GM04503 (cell line): ENCODE results near the gene BANP.
"Not testable (repeated sequence)": the region's sequence is repeated elsewhere in the genome, so short reads cannot be mapped to it uniquely, and the experiment has no call there.

ENCODE experiments used
- DNase-seq: peaks from one replicate; pipeline ENCODE4 v3.0.0-alpha.2; 2012; ENCODE audit warnings: low read depth

BANP gene

GRCh38 chr16:88067530-88068411, 116.5 kb downstream of the BANP start:
- no peak for DNase-seq

GRCh38 chr16:88068476-88069396, 117.5 kb downstream of the BANP start:
- no peak for DNase-seq

- DNase-seq = no peak
These were observed 118.3 kb downstream of the BANP start for GRCh38 chr16:88069397-88070168.

DNA sequence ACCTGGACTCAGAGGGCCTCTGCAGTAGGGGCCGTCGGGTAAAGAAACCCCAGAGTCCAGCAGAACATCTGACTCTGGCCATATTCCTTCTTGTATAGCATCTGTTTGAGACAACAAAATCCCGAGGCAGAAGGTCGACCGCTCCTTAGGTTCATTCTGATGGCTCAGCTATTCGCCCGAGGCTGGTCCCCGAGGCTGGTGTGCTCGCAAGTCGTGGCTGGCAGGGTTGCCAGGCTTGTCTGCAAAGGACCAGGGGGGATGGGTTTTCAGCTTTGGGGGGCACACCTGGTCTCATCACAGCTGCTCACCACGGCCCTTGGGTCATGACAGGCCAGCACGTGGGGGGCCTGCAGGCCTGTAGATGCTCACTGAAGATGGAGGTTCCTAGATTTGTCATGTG, 119.1 kb downstream of the BANP start:
- DNase-seq = no peak

DNA sequence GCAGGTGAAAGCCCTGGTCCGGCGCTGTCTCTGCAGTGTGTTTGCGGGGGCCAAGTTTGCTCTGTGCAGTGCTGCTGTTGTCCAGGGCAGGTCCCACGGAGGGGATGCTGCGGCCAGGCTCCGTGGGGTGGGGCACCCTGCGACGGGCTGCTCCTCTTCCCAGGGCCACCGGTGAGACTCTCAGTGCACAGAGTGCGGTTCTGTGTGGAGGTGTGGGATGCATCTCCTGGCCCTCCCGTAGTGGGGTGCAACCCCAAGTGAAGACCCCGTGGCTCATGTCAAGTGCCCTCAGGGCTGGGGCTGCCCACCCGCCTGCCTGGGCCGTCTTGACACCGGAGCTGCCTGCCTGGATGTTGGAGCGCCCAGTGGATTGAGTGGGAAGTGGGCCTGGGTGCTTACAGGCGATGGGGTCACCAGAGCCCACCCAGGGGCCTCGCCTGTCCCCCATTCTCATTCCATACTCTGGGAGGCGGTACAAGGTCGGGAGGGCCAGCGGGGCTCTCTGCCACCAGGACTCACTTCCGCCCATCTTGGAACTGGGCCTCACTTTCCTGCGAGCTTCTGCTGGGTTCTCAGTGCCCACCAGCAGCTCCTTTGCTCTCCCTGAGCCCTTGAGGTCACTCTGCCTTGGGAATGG, 119.9 kb downstream of the BANP start:
- DNase-seq = no peak

DNA sequence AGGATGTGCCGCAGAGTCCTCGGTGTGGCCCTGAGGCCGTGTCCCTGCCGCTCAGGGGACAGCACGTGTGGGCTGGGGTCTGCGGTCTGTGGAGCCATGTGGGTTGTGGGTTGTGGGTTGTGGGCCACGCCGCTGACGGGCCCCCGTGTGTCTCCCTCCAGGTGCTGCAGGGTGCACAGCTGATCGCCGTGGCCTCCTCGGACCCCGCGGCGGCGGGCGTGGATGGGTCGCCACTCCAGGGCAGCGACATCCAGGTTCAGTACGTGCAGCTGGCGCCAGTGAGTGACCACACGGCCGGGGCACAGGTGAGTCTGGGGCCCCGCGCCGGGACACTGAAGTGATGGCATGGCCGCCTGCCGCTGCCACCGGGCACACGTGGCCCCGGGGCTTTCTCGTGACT, 120.7 kb downstream of the BANP start:
- no peak for DNase-seq

- DNase-seq = no peak
These were observed 121.4 kb downstream of the BANP start for GRCh38 chr16:88072571-88073001.

DNA sequence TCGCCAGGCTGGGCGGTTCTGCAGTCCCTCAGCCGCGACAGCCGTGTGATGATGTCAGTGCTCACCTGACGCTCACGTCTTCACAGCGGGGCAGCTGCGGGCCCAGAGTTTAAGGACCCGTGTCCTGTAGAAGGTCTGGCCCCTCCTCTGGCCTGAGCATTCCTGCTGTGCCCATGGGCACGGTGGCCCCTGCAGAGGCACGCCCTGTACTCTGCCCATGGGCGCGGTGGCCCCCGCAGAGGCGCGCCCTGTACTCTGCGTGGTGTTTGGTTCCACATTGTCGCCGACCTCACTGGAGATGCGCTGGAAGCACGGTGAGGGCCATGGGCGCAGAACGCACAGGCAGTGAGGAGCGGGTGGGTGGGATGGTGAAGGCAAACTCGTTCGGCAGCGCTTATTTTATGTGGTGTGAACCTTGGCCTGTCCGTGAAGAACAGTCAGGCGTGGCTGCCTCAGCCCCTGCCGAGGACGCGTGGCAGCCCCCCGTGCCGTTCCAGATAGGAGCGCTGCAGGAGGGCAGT, 122.0 kb downstream of the BANP start:
- DNase-seq = no peak

DNA sequence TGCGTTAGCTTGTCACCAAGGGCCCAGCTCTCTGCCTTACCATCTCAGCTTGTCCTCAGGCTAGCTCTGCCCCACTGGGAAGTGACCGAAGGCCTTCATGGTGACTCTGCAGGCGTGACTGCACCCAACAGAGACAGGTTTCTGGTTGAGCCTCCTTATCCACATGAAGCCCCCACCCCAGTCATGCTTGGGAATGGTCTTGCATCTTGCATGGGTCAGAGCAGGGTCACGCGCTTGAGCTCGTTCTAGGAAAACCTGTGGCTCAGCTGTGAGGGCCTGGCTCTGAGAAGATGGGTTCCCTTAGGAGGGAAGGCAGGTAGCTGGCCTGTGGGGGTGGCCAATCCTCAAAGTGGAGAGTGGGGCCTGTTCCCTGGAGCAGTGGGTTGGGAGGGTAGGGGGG, 122.8 kb downstream of the BANP start:
- DNase-seq = no peak

DNA sequence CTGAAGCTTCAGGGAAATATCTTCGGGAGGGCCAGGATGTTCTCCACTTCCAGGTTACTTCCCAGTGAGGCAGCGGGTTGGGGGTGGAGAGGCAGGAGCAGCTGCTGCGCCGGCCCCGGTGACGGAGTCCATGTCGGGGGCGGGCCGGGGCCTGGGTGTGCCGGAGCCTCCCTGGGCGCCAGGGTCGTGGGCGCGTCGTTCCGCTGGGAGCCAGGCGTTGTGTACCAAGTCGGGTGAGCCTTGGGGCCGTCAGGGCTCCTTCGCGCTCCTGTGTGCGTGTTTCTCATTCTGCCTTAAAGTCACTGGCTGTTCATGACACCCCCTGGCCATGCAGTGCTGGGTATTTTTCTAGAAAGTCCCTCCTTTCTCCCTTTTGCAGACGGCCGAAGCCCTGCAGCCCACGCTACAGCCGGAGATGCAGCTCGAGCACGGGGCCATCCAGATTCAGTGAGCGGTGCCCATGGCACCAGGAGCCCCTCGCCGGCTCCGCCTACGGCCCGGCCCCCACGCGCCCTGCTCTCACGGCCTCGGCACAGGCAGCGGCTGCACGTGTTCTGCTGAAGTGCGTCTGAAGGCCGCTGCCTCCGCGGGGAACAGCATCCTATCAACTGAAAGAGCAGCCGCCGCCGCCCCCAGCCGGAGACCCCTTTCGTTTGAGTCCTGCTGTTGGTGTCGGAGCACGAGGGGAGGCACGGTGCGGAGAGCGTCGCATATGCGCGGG, 125.1 kb downstream of the BANP start:
- DNase-seq = no peak

GRCh38 chr16:88076932-88077320, 125.7 kb downstream of the BANP start:
- DNase-seq = not testable (repeated sequence)

DNA sequence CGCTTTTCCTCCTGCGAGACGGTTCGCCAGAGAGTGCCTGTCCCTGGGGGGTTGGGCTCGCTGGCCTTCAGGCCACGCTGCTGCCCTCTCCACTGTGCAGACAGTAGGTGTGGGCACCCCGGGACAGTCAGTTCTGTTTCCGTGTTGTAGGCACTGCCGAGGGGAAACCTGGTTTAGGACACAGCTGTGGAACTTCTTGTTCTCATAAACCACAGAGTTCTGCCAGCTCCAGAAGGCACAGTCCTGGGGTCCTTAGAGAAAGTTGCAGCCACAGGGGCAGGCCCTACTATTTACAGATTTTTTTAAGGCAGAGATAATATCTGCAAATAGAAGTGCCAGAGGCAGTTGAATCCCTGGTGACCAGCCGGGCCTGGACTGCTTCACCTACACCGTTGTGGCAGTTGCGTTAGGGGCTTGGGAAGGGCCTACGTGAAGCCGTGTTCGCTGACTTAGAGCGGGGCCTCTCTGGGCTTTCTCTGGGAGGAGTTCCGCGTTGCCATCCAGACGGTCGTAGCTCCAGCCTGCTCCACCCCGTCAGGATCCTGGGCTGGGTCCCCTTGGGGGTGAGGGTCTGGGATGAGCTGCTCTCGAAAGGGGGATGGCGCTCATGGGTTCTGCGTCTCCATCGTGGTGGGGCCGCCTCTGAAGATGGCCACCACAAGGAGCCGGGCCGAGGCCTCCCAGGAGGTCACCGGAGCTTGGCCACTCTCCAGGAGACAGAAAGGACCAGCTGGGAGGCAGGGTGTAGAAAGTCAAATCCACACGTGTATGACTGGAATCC, 126.3 kb downstream of the BANP start:
- DNase-seq = no peak

DNA sequence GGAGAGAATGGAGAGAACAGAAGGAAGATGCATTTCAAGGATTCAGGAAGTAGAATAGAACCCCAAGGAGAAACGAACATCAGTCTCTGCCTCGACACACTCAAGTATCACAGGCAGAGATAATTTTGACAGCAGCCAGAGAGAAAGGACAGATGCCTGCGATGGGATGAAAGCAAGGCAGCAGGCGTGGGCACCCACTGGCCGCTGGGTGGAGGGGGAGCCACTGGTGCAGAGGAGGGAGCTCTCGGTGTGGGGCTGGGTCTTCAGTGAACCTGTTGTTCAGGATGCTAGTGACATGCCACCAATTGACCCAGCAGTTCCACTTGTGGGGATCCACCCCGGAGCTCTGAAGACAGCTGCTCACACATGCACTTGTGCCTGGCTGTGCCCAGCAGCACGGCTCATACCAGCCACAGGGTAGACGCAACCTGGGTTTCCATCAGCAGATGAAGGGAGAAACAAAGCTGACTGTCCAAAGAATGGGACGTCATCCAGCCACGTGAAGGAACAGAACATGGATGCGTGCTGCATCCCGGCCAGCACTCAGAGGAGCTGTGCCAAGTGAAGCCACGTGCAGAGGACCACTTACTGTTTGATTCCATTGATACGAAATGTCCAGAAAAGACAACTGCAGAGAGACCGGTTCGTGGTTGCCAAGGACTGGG, 127.0 kb downstream of the BANP start:
- DNase-seq = no peak

DNA sequence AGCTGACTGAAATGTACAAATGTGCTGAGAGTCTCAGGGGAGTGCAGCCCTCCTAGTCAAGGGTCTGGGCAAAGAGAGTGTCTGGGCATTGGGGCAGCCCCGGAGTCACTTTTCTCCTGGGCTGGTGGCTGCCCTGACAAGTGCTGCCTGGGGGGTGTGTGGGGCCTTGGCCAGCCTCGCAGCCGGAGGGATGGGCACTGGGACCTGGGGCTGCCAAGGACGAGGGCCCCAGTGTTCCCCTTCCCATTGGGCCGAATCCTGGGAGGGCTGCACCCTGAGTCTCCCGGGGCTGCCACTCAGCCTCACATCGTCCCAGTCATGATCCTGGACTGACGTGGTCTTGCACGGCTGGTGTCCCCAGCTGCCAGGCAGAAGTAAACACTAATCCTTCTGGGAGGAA, 132.3 kb downstream of the BANP start:
- no peak for DNase-seq

DNA sequence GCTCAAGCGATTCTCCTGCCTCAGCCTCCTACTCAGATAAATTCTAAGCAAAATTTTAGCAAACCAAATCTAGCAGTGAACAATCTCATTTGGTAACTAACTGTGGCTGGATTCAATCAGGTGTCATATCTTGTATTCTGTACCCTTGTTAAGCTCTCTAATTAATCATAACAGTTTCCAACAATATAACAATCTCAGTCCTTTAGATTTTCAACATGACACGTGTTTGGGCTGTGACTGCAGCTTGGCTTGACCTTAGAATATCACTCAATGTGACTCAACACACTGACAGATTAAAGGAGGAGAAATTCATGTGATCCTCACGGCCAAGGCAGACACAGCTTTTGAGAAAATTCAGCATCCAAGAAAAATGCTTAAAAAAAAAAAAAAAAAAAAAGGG, 133.6 kb downstream of the BANP start:
- peak; percentile 44 for DNase-seq

DNA sequence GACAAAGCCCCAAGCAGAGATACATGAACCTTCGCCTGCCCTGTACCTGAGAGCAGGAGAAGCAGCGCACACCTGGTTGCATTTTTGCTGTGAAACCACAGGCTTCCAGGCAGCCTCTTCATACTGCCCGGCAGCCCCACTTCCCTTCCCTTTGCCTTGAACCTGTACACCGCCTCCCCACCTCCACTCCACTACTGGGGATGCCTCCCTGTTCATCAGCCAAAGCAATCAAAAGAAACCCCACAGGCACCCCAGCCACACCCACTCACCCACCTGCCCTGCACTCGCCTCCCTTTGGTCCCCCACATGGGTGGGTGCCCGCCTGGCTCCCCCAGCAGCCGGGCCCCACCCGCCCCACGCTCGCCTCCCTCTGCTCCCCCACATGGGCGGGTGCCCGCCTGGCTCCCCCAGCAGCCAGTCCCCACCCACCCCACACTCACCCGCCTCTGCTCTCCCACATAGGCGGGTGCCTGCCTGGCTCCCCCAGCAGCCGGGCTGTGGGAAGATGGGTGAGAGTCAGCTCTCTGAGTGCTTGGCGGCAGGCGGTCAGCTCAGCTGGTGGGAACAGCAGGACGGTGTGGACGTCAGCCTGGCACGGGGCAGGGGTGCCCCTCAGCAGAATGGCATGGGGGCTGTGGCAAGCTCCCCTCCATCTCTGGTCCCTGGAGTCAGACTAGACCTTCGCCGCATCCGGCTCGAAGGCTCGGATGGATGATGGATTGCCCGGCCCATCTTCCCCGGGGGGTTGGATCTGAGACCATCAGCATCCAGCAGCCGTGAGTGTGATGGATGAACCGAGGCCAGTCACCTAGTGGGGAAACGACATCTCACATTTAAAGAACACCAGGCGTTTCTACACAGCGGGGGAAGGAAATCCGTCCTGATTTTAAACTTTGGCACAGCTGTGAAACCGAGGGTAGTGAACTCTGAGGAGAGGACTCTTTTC, 135.6 kb downstream of the BANP start:
- no peak for DNase-seq

DNA sequence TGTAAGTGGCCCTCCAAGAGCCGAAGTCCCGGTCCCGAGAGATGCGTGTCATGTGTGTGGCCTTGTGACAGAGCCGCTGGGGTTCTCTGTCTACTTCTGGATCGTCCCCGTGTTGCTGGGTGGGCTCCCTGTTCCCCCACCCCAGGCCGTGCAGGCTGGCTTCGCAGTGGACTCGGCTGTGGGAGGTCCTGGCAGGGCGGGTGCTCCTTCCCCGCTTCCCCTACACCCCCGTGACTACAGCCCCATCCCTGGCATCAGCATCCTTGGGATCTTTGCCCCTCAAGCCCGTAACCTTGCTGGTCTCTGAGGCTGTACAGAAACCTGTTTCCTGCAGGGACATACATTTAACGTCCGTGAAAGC, 136.3 kb downstream of the BANP start:
- DNase-seq = no peak

DNA sequence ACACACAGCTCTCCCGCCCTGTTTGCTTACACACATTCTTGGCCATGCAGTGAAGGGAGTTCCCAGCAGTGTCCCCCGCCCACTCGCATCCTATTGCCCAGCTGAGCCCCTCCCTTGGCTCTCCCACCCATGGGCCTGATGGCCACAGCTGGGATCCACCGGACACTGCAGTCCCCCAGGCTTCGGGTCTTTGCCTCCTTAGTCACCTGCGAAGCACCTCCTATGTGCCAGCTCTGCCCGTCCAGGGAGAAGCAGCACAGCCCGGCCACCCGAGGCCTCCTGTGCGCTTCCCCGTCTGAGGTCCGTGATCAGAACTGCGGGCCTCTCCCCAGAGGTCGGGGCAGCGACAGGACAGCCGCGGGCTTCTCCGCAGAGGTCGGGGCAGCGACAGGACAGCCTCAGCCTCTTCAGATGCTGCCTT, 136.9 kb downstream of the BANP start:
- DNase-seq = no peak
